GM18507 (cell line): Measurements from ENCODE around the gene GRID1.

ENCODE experiments used
- DNase-seq: peaks from one replicate; pipeline ENCODE4 v3.0.0; 2011; ENCODE audit warnings: low read depth; ENCODE audit not compliant: insufficient read length; ENCODE audit errors: extremely low spot score
- FAIRE-seq: peaks from 2 replicates; lab custom pipeline; 2011; peaks lifted over from hg19 to GRCh38; lab: Jason Lieb, UNC

The GRID1 gene

DNA sequence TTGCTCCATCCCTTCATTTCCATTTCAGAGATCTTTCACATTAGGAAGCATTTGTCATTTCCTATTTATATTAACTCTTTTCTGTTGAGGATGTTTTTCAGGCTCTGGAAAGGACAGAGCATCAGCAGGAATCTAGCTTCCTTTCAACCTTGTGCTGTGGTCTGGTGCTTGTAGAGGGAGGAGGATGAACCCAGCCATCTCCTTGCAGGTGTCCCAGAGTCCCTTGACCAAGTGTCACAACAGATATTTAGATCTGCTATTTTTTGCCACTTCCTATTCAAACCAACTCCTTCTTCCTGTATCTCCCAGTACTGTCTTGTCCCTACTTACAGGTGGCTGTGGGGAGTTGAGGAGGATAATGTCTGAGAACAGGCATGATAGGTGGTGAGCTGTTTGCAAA, 742.8 kb downstream of the GRID1 start:
- no peak for FAIRE-seq
- DNase-seq = no peak

DNA sequence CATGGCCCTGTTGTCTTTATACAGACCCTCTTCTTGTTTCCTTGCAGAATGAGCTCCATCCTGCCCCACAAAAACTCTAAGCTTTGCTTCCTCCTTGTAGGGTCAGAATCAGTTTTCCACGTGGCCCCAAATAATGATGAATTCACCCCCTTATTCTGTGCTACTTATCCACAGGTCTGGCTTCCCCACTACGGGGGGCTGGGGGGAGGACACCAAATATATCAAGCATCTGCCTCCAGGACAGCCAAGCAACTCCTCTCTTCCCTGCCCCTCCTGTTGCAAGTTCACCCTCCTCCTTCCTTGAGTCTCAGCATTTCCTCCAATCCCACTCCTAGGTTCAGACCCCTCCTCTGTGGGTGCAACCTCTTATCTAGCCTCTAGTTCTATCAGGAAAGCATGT, 743.3 kb downstream of the GRID1 start:
- DNase-seq = no peak
- FAIRE-seq = no peak

DNA sequence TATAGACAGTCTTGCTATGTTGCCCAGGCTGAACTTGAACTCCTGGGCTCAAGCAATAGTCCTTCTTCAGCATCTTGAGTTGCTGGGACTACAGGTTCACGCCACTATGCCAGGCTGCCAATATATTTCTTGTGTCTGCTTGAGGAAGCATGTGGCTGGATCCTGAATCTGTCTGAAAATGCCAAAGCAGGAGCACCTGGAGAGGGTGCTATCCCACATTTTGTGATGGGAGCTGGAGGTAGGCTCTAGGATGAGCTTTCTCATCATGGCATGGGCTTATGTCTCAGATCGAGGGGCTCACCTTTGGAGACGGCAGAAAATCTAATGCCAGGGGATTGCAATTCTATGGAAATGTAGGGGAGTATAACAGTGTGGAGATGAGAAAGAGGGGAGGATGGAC, 744.2 kb downstream of the GRID1 start:
- FAIRE-seq = no peak

DNA sequence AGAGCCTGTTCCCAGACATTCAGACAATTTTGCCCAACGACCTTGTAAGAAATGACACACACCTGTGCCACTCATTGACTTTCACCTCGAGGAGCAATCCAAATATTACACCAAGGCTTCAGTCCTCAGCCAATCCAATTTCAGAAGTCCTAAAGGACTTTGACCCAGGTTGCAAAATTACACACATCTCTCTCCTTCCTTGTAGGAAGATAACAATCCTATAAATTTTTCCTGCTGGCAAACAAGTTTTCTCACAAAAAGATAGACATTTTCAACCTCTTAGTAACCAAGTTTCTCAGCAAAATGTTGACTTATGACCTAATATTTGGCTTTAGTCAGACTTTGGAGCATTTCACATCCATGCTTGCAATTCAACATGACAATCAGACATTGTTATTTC, 745.0 kb downstream of the GRID1 start:
- no peak for FAIRE-seq
- no peak for DNase-seq

More for the DNA sequence above, 744.2 kb downstream of the GRID1 start:
- DNase-seq = no peak

DNA sequence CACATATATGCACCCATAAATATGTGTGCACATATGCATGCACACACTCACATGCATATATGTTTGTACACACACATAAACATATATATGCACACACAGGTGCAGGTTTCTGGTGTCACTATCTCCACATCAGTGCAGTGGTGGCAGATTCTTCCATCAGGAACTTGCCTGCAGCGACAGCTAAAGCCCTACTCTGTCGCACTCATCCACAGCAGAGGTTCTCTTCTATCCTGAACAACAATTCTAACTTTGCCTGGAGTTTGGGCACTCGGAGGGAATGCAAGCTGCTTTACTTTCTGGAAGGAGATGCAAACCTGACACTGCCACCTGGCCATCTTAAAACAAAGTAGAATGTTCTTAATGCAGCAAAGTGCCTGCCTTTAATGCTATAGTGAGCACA, 745.8 kb downstream of the GRID1 start:
- FAIRE-seq (no peak), DNase-seq (no peak)

DNA sequence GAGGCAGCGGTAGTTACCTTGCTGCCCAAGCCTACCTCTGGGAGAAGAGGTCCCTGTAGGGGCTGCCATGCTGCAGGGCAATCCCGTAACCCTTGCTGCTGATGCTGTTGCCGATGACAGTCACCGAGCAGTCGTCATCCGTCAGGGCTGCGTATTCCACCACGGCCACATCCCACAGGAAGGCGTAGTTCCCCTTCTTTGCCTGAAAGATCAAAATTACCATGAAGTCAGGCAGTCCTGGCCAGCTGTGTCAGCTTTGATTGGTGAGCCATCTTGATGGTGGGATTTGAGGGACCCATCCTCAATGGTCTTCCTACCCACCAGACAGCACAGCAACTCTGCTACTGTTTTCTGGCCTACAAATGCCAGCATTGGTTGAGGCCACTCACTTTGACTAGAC, 746.8 kb downstream of the GRID1 start:
- FAIRE-seq (no peak), DNase-seq (no peak)

DNA sequence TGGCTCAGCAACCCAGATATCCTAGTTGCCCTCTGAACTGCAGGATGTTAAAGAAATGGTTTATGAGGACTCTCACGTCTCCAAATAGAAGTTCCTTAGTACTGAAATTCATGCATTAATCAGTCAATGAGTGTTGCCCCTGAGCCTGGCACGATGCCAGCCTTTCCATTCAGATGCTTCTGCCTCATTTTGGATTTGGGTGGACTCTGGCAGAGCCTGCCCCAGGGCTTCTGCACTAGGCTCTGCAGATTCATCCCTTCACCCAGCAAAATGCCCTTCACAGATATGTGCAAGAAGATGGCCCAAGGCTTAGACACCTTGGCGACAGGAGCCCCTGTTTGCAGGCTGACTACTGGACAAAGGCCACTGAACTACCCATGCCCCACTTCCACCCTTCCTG, 747.8 kb downstream of the GRID1 start:
- FAIRE-seq (no peak), DNase-seq (no peak)

DNA sequence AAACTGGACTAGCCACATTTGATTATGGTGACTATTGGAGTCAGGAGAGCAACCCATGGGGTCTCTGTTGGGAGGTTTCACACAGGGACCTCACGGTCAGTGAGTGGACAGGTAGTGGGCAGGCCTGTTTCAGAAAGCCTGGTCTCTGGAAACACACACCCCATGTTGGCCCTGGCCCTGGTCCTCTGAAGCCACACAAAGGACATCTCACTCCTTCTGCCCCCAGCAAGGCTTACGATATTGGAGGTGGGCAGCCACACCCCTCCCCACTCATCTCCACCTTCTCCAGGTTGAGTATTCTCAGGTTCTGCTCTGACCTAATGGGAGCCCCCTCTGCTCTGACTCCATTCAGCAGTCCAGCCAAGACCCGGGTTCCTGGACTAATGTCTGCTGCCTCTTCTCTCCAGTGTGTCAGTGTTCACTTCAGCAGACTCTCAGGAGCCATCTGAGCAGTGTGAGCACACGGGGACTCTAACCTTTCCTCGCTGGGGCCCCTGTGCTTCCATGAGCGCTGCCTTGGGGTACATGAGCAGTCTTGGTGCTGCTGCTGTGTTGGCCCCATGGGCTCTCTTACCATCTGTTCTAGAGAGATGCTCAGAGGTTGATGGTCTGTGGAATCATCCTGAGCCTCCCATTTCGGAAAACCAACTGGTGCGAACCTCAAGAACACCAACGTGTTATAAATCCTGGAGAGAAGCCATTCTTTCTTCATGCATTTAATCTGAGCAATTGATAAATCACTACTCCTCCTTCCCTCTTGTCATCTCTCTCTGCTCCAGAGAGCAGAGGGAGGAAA, 748.6 kb downstream of the GRID1 start:
- DNase-seq (no peak), FAIRE-seq (no peak)

DNA sequence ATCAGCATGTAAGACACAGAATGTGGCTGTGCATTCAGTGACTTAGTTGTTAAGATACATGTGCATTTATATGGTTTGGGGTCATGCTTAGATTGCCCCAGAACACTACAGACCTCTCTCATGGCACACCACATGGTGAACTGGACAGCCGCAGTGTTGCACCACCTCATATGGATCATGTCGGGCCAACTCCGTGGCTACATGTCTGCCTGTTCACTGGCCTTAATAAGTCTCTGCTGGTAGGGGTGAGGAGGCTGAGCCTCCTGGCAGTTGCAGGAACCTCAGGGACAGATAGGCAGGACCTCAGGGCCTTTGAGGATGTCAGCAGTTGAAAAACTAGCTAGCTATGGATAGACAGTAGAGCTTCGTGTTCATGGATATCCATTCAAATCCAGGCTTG, 751.0 kb downstream of the GRID1 start:
- no peak for DNase-seq
- FAIRE-seq = no peak

DNA sequence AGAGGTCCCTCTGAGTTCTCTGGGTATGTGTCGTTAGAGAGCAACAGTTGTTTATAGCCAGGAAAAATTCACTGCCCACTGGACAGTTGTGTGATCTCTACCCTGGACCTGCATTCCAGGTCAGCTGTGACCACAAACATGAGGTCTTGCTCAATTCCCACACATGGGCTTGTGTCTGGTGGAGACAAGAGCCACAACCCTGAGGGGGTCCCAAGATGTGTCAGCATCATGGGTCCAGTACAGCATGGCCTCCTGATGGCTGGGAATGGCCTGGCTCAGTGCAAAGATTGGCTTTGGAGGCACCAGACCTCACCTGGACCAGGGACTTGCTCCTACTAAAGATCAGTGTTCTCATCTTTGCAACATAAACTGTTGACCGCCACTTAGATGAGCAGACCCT, 751.6 kb downstream of the GRID1 start:
- FAIRE-seq = no peak

DNA sequence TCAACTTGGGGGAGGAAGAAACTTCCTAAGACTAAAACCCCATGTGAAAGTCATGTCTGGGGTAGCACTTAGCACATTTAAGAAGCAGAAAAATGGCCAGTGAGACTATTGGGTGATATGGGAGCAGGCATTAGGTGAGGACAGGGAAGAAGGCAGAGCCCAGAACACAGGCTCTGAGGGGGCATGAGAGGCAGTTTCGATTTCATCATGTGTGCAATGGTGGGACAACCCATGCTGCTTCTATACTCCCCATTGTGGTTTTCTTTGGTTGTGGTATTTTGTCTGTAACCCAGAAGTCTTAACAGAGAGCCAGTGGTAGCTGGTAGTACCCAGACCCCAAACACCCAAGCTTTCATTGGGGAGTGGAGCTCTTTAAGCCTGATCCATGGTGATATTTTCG, 752.0 kb downstream of the GRID1 start:
- FAIRE-seq (no peak), DNase-seq (no peak)

More for the DNA sequence above, 751.6 kb downstream of the GRID1 start:
- no peak for DNase-seq

DNA sequence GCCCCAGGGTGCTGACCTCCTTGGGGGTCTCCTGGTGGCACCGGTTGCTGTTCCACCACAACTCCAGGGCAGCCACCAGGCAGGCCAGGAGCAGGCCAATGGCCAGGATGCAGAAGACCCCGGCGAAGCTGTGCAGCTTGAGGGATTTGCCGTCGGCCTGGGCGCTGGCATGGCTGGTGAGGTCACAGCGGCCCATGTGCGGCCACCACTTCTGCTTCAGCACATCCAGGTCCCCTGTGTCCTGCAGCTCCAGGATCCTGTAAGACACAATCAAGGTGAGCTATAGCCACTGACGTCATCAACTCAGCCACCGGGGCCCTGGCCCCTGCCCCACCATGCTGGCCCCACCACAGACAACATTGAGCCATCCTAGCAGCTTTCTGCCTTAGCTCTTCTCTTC, 753.2 kb downstream of the GRID1 start:
- no peak for DNase-seq
- no peak for FAIRE-seq

DNA sequence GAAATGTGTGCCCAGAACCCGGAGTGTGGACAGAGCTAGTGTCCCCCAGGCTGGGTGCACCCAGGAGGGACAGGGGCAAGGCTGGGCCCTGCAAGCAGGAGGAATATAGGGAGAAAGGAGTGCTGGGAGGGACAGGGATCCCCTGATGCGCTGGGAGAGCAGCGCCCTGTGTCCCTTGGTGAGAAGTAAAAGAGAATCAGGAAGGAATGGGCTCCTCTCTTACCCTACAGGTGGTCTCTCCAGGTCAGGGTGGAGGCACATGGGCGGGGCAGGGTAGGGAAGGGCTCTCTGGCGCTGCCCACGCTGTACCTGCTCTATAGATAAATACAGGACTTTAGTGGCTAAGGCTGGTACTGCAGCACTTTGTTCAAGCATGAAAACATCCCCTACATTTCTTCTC, 753.8 kb downstream of the GRID1 start:
- FAIRE-seq (no peak), DNase-seq (no peak)

DNA sequence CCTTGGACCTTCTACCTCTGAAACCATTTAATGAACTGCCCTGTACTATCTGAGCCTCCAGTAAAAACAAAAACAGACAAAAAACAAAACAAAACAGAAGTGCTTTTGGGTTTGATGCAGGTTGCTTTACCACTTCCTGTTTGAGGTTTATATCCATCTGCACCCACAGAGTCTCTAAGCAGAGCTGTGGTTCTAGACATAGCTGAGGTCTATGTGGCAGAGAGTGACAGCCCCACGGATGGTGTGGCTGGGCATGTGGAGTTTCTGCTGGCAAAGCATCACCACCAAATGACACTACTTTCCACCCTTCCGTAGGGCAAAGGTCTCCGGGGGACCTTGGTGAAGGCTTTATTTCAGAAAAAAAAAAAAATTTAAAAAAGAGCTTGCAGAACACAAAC, 754.2 kb downstream of the GRID1 start:
- peak; percentile 57 for FAIRE-seq
- DNase-seq = no peak

DNA sequence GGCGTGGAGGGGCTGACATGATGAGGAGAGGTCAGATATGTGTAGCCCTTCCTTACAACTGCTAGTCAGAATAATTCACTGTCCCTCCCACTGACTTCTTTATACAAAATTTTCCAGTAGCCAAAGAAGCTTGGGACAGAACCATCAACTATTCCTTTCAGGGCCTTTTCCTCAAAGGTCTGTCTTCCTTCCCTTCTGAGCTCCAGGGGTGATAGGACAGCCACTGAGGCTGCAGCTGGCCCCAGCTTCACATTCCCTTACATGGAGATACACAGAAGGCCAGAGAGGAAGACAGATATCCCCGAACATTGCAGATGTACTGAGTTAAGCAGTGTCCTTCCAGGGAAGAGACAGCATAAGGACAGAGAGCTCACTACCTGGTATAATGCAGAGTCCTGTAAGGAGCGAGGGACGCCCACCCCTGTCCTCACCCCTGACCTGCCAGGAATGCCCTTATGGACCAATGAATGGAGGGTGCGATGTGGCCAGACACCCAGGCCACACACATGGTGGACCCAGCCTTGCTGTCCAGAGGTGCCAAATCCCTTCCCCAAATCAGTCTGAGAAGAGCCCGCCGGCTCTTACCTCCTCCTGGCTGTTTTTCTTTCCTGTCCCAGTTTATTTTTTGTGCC, 754.7 kb downstream of the GRID1 start:
- FAIRE-seq (no peak), DNase-seq (no peak)

DNA sequence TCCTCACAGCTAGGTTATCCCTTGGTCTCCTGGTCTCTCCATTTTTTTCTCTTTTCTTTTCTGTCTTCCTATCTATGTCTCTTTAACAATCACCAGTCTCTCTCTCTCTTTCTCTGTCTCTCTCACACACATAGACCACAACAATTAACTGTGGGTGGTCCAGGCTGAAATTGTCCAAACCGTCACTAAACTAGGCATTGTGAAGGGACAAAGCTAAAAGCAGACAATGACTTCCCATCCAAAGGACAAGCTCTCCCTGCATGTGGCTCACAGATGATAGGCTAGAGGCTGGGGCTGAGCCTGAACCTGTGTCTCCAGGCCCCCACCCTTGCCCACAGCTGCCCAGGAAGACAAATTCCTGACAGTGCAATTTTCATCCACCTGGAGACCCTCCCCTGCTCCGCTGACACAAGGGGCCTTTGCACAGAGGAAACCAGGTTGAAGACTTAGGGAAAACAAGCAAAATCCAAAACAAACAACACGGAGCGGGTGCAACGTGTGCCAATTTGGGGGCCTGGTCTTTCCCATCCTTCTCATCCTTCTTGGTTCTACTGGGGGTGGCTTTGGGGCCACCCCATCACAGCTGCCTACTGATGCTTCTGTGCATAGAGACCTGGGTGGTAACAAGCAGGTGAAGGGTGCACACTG, 755.4 kb downstream of the GRID1 start:
- FAIRE-seq (no peak), DNase-seq (no peak)

DNA sequence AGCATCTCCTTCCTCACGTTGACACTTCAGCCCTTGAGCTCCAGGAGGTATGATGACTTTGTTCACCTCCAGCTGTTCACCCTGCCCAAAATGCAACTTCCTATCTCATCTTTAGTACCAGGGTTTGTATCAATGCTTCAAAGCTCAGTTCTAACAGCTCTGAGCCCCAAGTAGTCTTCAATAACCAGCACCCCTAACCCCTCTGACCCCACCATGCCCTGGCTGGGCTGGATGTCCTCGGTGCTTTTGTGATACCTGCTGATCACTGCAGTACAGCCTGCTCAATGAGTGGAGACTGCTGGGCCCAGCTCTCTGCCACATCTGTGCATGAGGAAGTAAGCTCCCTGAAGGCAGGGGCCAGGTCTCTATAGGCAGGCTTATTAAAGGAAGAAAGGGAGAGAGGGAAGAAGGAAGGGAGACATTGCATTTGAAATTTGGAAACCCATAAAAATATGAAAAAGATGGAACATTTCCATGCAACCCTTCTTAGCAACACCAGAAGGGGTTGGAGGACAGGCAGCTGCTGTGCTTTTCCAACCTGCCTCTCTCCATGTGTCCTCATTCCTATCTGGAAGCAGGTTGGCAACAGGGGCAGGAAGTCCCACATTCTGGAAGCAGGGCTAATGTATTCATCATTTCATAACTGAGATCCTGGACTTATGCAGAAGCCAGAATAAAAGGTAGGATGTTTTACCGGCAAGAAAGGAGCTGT, 756.1 kb downstream of the GRID1 start:
- FAIRE-seq (no peak), DNase-seq (no peak)

DNA sequence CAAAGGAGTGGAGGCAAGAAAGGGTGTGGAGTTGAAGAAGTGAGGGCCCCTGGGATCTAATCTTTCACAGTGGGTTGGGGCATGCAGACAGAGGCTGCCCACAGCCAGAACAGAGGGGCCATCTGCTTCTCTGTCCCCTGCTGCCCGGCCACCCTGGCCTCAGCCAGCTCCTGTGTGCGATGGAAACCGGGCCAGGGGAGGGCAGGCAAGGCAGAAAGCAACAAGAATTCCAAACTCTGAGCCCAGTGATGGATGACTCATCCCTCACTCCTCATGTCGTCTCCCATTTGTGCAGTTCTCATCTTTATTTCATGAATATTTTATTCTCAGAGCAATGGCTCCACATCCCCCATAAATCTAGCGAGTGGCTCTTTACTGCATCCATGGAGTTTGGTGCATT, 757.1 kb downstream of the GRID1 start:
- no peak for FAIRE-seq

DNA sequence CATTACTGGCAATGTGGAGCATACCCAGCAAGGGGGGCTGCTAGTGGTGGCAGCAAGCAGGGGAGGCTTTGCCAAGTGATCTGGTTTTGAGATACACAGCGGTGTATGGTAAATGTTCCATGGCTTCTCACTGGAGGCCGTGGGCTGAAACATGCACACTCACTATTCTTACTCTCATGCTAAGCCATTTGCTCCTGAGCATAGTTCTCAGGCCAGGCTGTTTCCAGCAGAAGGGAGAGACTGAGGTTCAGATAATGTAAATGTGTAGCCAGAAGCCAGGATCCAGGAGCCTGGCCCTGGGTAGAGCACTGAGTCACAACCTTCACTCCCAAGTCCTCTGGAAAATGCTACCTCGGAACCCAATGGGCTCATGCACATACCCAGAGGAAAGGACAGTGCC, 757.9 kb downstream of the GRID1 start:
- FAIRE-seq = no peak
- DNase-seq = no peak

More for the DNA sequence above, 757.1 kb downstream of the GRID1 start:
- no peak for DNase-seq

DNA sequence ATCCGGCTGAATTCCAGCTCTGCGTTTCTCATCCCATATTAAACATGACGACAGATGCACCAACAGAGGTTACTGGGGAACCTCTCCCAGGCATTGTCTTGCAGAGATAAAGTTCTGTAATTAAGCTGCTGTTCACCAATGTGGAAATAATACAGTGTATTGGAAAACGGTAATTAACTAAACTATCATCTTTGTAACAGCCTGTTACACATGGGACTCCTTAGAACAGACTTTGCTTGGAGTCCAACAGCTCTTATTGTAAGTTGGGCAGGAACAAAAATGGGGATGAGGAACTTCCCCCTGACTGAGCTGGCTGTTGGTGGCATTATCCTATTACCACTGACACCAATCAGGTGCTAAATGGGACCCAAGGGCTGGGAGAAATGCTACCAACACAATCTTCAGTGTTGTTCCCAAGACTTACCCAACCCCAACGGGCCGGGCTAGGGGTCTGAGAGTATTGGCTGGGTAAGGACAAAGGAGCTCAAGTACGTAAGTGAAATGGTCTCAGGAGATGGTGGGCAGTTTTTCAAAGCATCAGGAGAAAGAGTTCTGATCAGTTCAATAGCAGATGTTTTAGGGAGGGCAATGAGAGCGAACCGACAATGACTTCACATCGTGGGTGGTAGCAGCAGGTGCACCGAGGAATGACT, 759.4 kb downstream of the GRID1 start:
- no peak for DNase-seq
- FAIRE-seq = no peak
